Neural cell (in vitro differentiated cells): ENCODE measurements around the gene KRT16. TPM values are rescaled to one million over a fixed set of nuclear protein-coding genes. Genes with fewer than 3 reads are reported as not detected.

Source experiments
- H2AFZ ChIP-seq: fragments of 200-600, 300-800 bp; sonication (generic), shearing (Covaris generic); 2 replicates; pipeline ENCODE4 v1.6.0; 2014; ENCODE audit warnings: low read depth, mild to moderate bottlenecking, antibody characterized with exemption, low read length, moderate library complexity
- H3F3A ChIP-seq: fragments of 200-600 bp; shearing (Covaris generic); 2 replicates; pipeline ENCODE4 v1.6.1; 2016; ENCODE audit warnings: mild to moderate bottlenecking, moderate library complexity, mixed read lengths, antibody characterized with exemption, low read length; ENCODE audit not compliant: insufficient read depth, poor library complexity, severe bottlenecking
- H3K27ac ChIP-seq: fragments of 200-600, 300-800 bp; sonication (generic), shearing (Covaris generic); 2 replicates; pipeline ENCODE4 v1.5.1; 2014; ENCODE audit warnings: mild to moderate bottlenecking, low read length, moderate library complexity
- H3K27me3 ChIP-seq: fragments of 300-800, 200-600 bp; sonication (generic), shearing (Covaris generic); 2 replicates; pipeline ENCODE4 v1.6.0; 2014; ENCODE audit warnings: mild to moderate bottlenecking, low read depth, low read length, moderate library complexity; ENCODE audit not compliant: insufficient read depth
- H3K36me3 ChIP-seq: fragments of 300-800, 200-600 bp; sonication (generic), shearing (Covaris generic); 2 replicates; pipeline ENCODE4 v1.5.1; 2014; ENCODE audit warnings: mild to moderate bottlenecking, antibody characterized with exemption, low read length, moderate library complexity; ENCODE audit not compliant: insufficient read depth
- H3K4me2 ChIP-seq: fragments of 300-800, 200-600 bp; sonication (generic), shearing (Covaris generic); 2 replicates; pipeline ENCODE4 v1.6.0; 2014; ENCODE audit warnings: mild to moderate bottlenecking, low read length
- H3K4me3 ChIP-seq: fragments of 300-800, 200-600 bp; sonication (generic), shearing (Covaris generic); 2 replicates; pipeline ENCODE4 v1.5.1; 2014; ENCODE audit warnings: mild to moderate bottlenecking, low read length, moderate library complexity
- H3K79me2 ChIP-seq: fragments of 200-600 bp; shearing (Covaris generic); replicated peaks from 2 replicates; pipeline ENCODE4 v1.6.0; 2014; ENCODE audit warnings: mild to moderate bottlenecking, low read length, moderate library complexity; ENCODE audit not compliant: insufficient read depth
- H3K9ac ChIP-seq: fragments of 300-800, 200-600 bp; sonication (generic), shearing (Covaris generic); 2 replicates; pipeline ENCODE4 v1.6.1; 2016; ENCODE audit warnings: mild to moderate bottlenecking, low read length, mixed read lengths
- H3K9me2 ChIP-seq: fragments of 200-600 bp; shearing (Covaris generic); 2 replicates; pipeline ENCODE4 v1.6.1; 2016; ENCODE audit warnings: mild to moderate bottlenecking, low read length, mixed read lengths; ENCODE audit not compliant: insufficient read depth
- H3K9me3 ChIP-seq: fragments of 200-600, 300-800 bp; sonication (generic), shearing (Covaris generic); 2 replicates; pipeline ENCODE4 v1.6.1; 2016; ENCODE audit warnings: mild to moderate bottlenecking, mixed run types, low read length, moderate library complexity, mixed read lengths
- H4K20me1 ChIP-seq: fragments of 200-600 bp; shearing (Covaris generic); 2 replicates; pipeline ENCODE4 v1.6.1; 2016; ENCODE audit warnings: mild to moderate bottlenecking, mixed run types; ENCODE audit not compliant: insufficient read depth
- CTCF ChIP-seq: fragments of 450-650 bp; IDR thresholded peaks from 2 replicates; pipeline ENCODE4 v1.5.1; 2014; ENCODE audit warnings: antibody characterized with exemption, mild to moderate bottlenecking, moderate library complexity; ENCODE audit not compliant: poor library complexity, severe bottlenecking
- EP300 ChIP-seq: fragments of 450-650 bp; conservative IDR thresholded peaks from 2 replicates; pipeline ENCODE4 v1.6.1; 2014; ENCODE audit warnings: antibody characterized with exemption, mild to moderate bottlenecking, moderate library complexity; ENCODE audit not compliant: poor library complexity, severe bottlenecking
- EZH2 ChIP-seq: fragments of 200-600, 300-800 bp; shearing (Covaris generic), sonication (generic); IDR thresholded peaks from 2 replicates; pipeline ENCODE4 v1.6.1; 2014; ENCODE audit warnings: antibody characterized with exemption, low read length, borderline replicate concordance, mild to moderate bottlenecking; ENCODE audit not compliant: insufficient read depth, poor library complexity, severe bottlenecking
- MXI1 ChIP-seq: fragments of 450-650 bp; conservative IDR thresholded peaks from 2 replicates; pipeline ENCODE4 v1.6.1; 2014; ENCODE audit warnings: antibody characterized with exemption, mild to moderate bottlenecking; ENCODE audit not compliant: poor library complexity, severe bottlenecking
- POLR2AphosphoS5 ChIP-seq: IDR thresholded peaks from 2 replicates; pipeline ENCODE4 v1.6.1; 2012
- RAD21 ChIP-seq: fragments of 450-650 bp; conservative IDR thresholded peaks from 2 replicates; pipeline ENCODE4 v1.6.1; 2014; ENCODE audit warnings: antibody characterized with exemption, mild to moderate bottlenecking, moderate library complexity
- REST ChIP-seq: IDR thresholded peaks from 2 replicates; pipeline ENCODE4 v1.6.1; 2012; ENCODE audit warnings: borderline replicate concordance
- TAF1 ChIP-seq: IDR thresholded peaks from 2 replicates; pipeline ENCODE4 v1.6.1; 2012; ENCODE audit warnings: low read depth
- polyA plus RNA-seq: library from polyadenylated mRNA; depleted of rRNA; stranded (reverse); fragments of >200 nt; gene quantifications from 2 replicates; pipeline ENCODE4 v1.2.3, GENCODE V29; 2014

KRT16 gene
- polyA plus RNA-seq, 1 donor from 2014 or later: not detected

- no peak overlapping the region for H2AFZ ChIP-seq
- H3K27ac ChIP-seq: no peak overlapping the region
These were observed 44.7 kb upstream of the KRT16 start for GRCh38 chr17:41657176-41657754.

DNA sequence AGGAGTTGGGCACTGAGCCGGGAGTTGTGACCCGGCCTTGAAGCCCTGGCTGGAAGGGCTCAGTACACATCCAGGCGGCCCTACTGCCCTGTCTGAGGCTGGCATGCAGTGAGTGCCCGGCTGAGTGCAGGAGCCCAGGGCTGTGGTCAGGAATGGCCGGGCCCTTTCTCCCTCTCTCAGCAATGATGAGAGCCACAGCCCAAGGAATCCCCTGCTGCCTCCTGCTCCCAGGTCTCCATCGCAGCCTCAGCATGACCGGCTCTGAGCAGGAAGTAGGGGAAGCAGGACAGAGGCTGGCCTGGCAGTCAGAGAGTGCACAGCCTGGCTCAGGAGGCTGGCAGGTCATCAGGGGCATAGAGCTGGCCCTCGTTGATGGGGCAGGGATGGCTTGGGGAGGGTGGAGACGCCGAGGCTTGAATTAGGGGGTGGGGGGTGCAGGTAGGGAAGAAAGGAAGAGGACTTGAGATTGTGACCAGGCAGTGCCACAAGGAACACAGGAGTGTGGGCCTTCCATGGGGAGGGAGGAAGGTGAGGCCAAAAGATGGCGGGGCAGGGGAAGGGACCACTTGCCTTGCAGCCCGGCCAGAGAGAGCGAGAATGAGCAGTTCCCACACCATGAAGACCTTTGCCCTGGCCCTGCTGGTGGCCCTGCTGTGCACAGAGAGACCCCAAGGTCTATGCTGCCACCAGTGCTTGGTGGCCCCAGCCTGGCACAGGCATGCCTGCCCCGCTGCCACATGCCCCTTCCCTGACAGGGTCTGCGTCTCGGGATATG is 43.9 kb upstream of the KRT16 start:
- H3K9me2 ChIP-seq: no peaks in the 10 kb centered on the region
- no peaks in the 10 kb centered on the region for H3K36me3 ChIP-seq
- H3K9me3 ChIP-seq: no peaks in the 10 kb centered on the region
- no peak overlapping the region for H3K9ac ChIP-seq
- no peaks in the 10 kb centered on the region for H4K20me1 ChIP-seq
- no peak overlapping the region for H3K27ac ChIP-seq
- no peak for TF ChIP-seq EZH2
- TF ChIP-seq CTCF: no peak
- no peak for TF ChIP-seq EP300
- no peak for TF ChIP-seq RAD21
- TF ChIP-seq REST: no peak
- H3F3A ChIP-seq: no peaks in the 10 kb centered on the region
- no peak overlapping the region for H3K4me2 ChIP-seq
- no peak overlapping the region for H2AFZ ChIP-seq
- no peaks in the 10 kb centered on the region for H3K79me2 ChIP-seq
- no peaks in the 10 kb centered on the region for H3K27me3 ChIP-seq
- no peak overlapping the region for H3K4me3 ChIP-seq

More at GRCh38 chr17:41657176-41657754, 44.7 kb upstream of the KRT16 start:
- TF ChIP-seq POLR2AphosphoS5 (no peak), CTCF (no peak), TAF1 (no peak), MXI1 (no peak), RAD21 (no peak)
- Histone ChIP-seq H3K79me2 (no peaks in the 10 kb centered on the region), H3K36me3 (no peaks in the 10 kb centered on the region), H3F3A (no peaks in the 10 kb centered on the region), H3K27me3 (no peaks in the 10 kb centered on the region), H3K4me3 (no peak overlapping the region), H3K4me2 (no peak overlapping the region), H3K9ac (no peak overlapping the region), H3K9me3 (no peaks in the 10 kb centered on the region), H3K9me2 (no peaks in the 10 kb centered on the region), H4K20me1 (no peaks in the 10 kb centered on the region)
